Esophagus muscularis mucosa (tissue), 4 donors: ENCODE data around the gene MADCAM1.

Experiments used
- EP300 ChIP-seq: sonication (generic); formaldehyde crosslinking; IDR thresholded peaks from one replicate; pipeline ENCODE4 v1.6.1; 2017; ENCODE audit warnings: antibody characterized with exemption
- POLR2A ChIP-seq: fragments of 450-650 bp; IDR thresholded peaks from one replicate; pipeline ENCODE4 v1.6.1; 2017; ENCODE audit warnings: antibody characterized with exemption, moderate library complexity, mild to moderate bottlenecking, low read depth
- POLR2AphosphoS5 ChIP-seq, 2 donors: sonication (generic); formaldehyde crosslinking; IDR thresholded peaks; one replicate each; pipeline ENCODE4 v1.6.1; 2017; ENCODE audit warnings: antibody characterized with exemption in 2 of 2
- TF ChIP-seq, protein P1 (sequence below), 3 experiments: fragments of 200-600 bp in 2 of 3; fragments of 450-650 bp in 1 of 3; sonication (generic) in 2 of 3; IDR thresholded peaks; one replicate each; pipeline ENCODE4 v1.5.1; 2017 to 2019; ENCODE audit warnings: antibody characterized with exemption in 3 of 3, mild to moderate bottlenecking in 2 of 3, moderate library complexity in 1 of 3

GRCh38 chr19:497869-498510 is 1.7 kb downstream of the MADCAM1 start:
- TF ChIP-seq, protein P1, sequence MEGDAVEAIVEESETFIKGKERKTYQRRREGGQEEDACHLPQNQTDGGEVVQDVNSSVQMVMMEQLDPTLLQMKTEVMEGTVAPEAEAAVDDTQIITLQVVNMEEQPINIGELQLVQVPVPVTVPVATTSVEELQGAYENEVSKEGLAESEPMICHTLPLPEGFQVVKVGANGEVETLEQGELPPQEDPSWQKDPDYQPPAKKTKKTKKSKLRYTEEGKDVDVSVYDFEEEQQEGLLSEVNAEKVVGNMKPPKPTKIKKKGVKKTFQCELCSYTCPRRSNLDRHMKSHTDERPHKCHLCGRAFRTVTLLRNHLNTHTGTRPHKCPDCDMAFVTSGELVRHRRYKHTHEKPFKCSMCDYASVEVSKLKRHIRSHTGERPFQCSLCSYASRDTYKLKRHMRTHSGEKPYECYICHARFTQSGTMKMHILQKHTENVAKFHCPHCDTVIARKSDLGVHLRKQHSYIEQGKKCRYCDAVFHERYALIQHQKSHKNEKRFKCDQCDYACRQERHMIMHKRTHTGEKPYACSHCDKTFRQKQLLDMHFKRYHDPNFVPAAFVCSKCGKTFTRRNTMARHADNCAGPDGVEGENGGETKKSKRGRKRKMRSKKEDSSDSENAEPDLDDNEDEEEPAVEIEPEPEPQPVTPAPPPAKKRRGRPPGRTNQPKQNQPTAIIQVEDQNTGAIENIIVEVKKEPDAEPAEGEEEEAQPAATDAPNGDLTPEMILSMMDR (IDR thresholded peaks at IDR 0.05), result no peak
- no peak for TF ChIP-seq POLR2A
- TF ChIP-seq EP300, result no peak
- no peak for TF ChIP-seq POLR2AphosphoS5 (IDR thresholded peaks at IDR 0.05)
